Caco-2 (cell line): Measurements from ENCODE around the gene SMG1. TPM values are rescaled to one million over a fixed set of nuclear protein-coding genes. Genes with fewer than 3 reads are reported as not detected.
A peak's percentile ranks its signal among the peaks of the same experiment; 100 is the strongest.

Source experiments
- BruUV-seq: library from RNA; stranded (reverse); fragments of 400-500 nt; replicated peaks from 2 replicates; lab custom pipeline; 2021; lab: Mats Ljungman, UMichigan
- CTCF ChIA-PET: fragments of 300-600 bp; sonication (Branson Sonifier 250); formaldehyde crosslinking; loops from one replicate; lab custom pipeline; 2022; ENCODE audit warnings: antibody characterized with exemption; lab: Charles Lee
- POLR2A ChIA-PET: fragments of 300-600 bp; sonication (Branson Sonifier 250); formaldehyde crosslinking; loops from one replicate; lab custom pipeline; 2022; ENCODE audit warnings: antibody characterized with exemption; lab: Charles Lee
- DNase-seq, 2 experiments: peaks; one replicate each; pipeline versions ENCODE4 v3.0.0 to v3.0.0-alpha.2; 2020 to 2022
- H3K27me3 ChIP-seq: replicated peaks from 2 replicates; pipeline ENCODE4 v1.6.0; 2011; ENCODE audit warnings: low read length; ENCODE audit not compliant: control insufficient read depth, insufficient read depth
- H3K36me3 ChIP-seq: 2 replicates; pipeline ENCODE4 v1.5.1; 2011; ENCODE audit warnings: low read length; ENCODE audit not compliant: control insufficient read depth, insufficient read depth
- H3K4me1 ChIP-seq: fragments of 250-450 bp; sonication (Bioruptor Pico); 2 replicates; pipeline ENCODE4 v1.5.1; 2020; ENCODE audit warnings: mild to moderate bottlenecking
- H3K4me3 ChIP-seq: 2 replicates; pipeline ENCODE4 v1.5.1; 2011; ENCODE audit warnings: low read depth, mild to moderate bottlenecking, control low read depth, low read length
- H3K9me3 ChIP-seq: fragments of 250-450 bp; sonication (Bioruptor Pico); 2 replicates; pipeline ENCODE4 v1.5.1; 2020; ENCODE audit warnings: mild to moderate bottlenecking, moderate library complexity
- H3K27ac Mint-ChIP-seq: one replicate; pipeline ENCODE4 v1.8.0; 2022; ENCODE audit warnings: mixed read lengths; ENCODE audit not compliant: unreplicated experiment
- H3K27me3 Mint-ChIP-seq: one replicate; pipeline ENCODE4 v1.8.0; 2022; ENCODE audit warnings: mixed read lengths; ENCODE audit not compliant: insufficient read depth, unreplicated experiment
- H3K36me3 Mint-ChIP-seq: one replicate; pipeline ENCODE4 v1.8.0; 2022; ENCODE audit warnings: mild to moderate bottlenecking, mixed read lengths; ENCODE audit not compliant: insufficient read depth, unreplicated experiment
- H3K4me1 Mint-ChIP-seq: one replicate; pipeline ENCODE4 v1.8.0; 2022; ENCODE audit warnings: low read depth, mixed read lengths; ENCODE audit not compliant: unreplicated experiment
- H3K4me3 Mint-ChIP-seq: one replicate; pipeline ENCODE4 v1.8.0; 2022; ENCODE audit warnings: mild to moderate bottlenecking, moderate library complexity, mixed read lengths; ENCODE audit not compliant: unreplicated experiment
- H3K9me3 Mint-ChIP-seq: one replicate; pipeline ENCODE4 v1.8.0; 2022; ENCODE audit warnings: mixed read lengths; ENCODE audit not compliant: unreplicated experiment
- intact Hi-C: fragments of 100-400 bp; cut with micrococcal nuclease; formaldehyde crosslinking; loops from one replicate; pipeline ENCODE4 v1.10.0; 2022; ENCODE audit not compliant: unreplicated experiment
- total RNA-seq: library from RNA; stranded (reverse); gene quantifications from 2 replicates; pipeline ENCODE4 v1.2.3, GENCODE V29; 2022
- TF ChIP-seq, protein P1 (sequence below), 2 experiments: fragments of 200-600 bp in 1 of 2; IDR thresholded peaks; 1 replicate in 1 of 2; 2 replicates in 1 of 2; pipeline versions ENCODE4 v1.5.1 to v1.8.0; 2011 to 2022; ENCODE audit warnings: antibody characterized with exemption in 1 of 2, control low read depth in 1 of 2, inconsistent platforms in 1 of 2, low read depth in 1 of 2, low read length in 1 of 2, mild to moderate bottlenecking in 1 of 2, moderate library complexity in 1 of 2; ENCODE audit not compliant: insufficient read depth in 1 of 2, severe bottlenecking in 1 of 2, unreplicated experiment in 1 of 2

SMG1 gene
- total RNA-seq, 1 experiment from 2014 or later = 79.1 TPM

DNA sequence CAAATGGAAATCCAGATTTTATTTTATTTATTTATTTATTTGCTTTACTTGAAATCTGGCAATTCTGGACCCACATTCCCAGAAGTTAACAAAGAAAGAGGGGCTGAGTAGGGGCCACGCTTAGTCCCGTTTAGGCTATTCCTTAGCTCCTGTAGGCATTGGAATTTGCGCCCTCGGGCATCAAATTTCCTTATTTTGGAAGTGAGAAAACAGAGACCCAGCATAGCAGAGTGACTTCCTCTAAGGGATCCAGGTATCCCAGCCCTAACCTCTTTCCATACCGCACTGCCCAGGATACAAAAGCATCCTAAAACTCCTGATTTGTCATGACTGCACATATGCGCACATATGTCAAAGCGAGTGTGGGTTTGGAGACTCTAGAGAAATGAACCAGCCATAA, 19.0 kb upstream of the SMG1 start:
- DNase-seq = peak in 1 of 2 experiments; percentile 37
- Mint-ChIP-seq H3K4me3 (no peak overlapping the region), H3K27ac (no peak overlapping the region), H3K9me3 (no peaks in the 10 kb centered on the region), H3K27me3 (no peaks in the 10 kb centered on the region), H3K36me3 (no peaks in the 10 kb centered on the region), H3K4me1 (no peaks in the 10 kb centered on the region)
- no peaks in the 10 kb centered on the region for H3K27me3 ChIP-seq
- no peaks in the 10 kb centered on the region for H3K9me3 ChIP-seq
- no peaks in the 10 kb centered on the region for H3K36me3 ChIP-seq
- ChIA-PET CTCF (no interaction called here), POLR2A (no interaction called here)
- no peak overlapping the region for H3K4me3 ChIP-seq
- no peaks in the 10 kb centered on the region for H3K4me1 ChIP-seq
- TF ChIP-seq, protein P1, sequence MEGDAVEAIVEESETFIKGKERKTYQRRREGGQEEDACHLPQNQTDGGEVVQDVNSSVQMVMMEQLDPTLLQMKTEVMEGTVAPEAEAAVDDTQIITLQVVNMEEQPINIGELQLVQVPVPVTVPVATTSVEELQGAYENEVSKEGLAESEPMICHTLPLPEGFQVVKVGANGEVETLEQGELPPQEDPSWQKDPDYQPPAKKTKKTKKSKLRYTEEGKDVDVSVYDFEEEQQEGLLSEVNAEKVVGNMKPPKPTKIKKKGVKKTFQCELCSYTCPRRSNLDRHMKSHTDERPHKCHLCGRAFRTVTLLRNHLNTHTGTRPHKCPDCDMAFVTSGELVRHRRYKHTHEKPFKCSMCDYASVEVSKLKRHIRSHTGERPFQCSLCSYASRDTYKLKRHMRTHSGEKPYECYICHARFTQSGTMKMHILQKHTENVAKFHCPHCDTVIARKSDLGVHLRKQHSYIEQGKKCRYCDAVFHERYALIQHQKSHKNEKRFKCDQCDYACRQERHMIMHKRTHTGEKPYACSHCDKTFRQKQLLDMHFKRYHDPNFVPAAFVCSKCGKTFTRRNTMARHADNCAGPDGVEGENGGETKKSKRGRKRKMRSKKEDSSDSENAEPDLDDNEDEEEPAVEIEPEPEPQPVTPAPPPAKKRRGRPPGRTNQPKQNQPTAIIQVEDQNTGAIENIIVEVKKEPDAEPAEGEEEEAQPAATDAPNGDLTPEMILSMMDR (IDR thresholded peaks at IDR 0.05; ENCODE audit: insufficient read depth in 1 of 2, low read depth in 1 of 2, low read length in 1 of 2, severe bottlenecking in 1 of 2, unreplicated experiment in 1 of 2) = no peak
- BruUV-seq = no TSS peak
- intact Hi-C loops = no loop called here

GRCh38 chr16:18943414-18943813, 17.2 kb upstream of the SMG1 start:
- TF ChIP-seq, protein P1 (IDR thresholded peaks at IDR 0.05; ENCODE audit: insufficient read depth in 1 of 2, low read depth in 1 of 2, low read length in 1 of 2, severe bottlenecking in 1 of 2, unreplicated experiment in 1 of 2) = no peak
- no TSS peak for BruUV-seq
- H3K4me1 Mint-ChIP-seq = no peaks in the 10 kb centered on the region
- CTCF ChIA-PET = no interaction called here
- intact Hi-C loops = no loop called here
- H3K27ac Mint-ChIP-seq = no peak overlapping the region
- H3K27me3 Mint-ChIP-seq = no peaks in the 10 kb centered on the region
- Histone ChIP-seq H3K4me3 (no peak overlapping the region), H3K4me1 (peaks cover 12% of the 10 kb centered on the region), H3K36me3 (no peaks in the 10 kb centered on the region), H3K9me3 (no peaks in the 10 kb centered on the region), H3K27me3 (no peaks in the 10 kb centered on the region)
- no peak for DNase-seq
- H3K9me3 Mint-ChIP-seq = no peaks in the 10 kb centered on the region
- POLR2A ChIA-PET = no interaction called here
- no peak overlapping the region for H3K4me3 Mint-ChIP-seq
- H3K36me3 Mint-ChIP-seq = no peaks in the 10 kb centered on the region

GRCh38 chr16:18942061-18942460, 15.9 kb upstream of the SMG1 start:
- TF ChIP-seq, protein P1 (IDR thresholded peaks at IDR 0.05; ENCODE audit: insufficient read depth in 1 of 2, low read depth in 1 of 2, low read length in 1 of 2, severe bottlenecking in 1 of 2, unreplicated experiment in 1 of 2) = no peak
- H3K36me3 ChIP-seq = no peaks in the 10 kb centered on the region
- Mint-ChIP-seq H3K27ac (no peak overlapping the region), H3K27me3 (no peaks in the 10 kb centered on the region), H3K36me3 (no peaks in the 10 kb centered on the region), H3K9me3 (no peaks in the 10 kb centered on the region), H3K4me3 (no peak overlapping the region), H3K4me1 (peaks cover 4% of the 10 kb centered on the region)
- POLR2A ChIA-PET = no interaction called here
- no peak for DNase-seq
- peaks cover 16% of the 10 kb centered on the region for H3K4me1 ChIP-seq
- CTCF ChIA-PET = no interaction called here
- intact Hi-C loops = no loop called here
- no peak overlapping the region for H3K4me3 ChIP-seq
- no peaks in the 10 kb centered on the region for H3K27me3 ChIP-seq
- no TSS peak for BruUV-seq
- no peaks in the 10 kb centered on the region for H3K9me3 ChIP-seq
